22Rv1 (cell line): ENCODE data around the gene DPEP1.

Source experiments
- ZFX ChIP-seq: fragments of 450-650 bp; IDR thresholded peaks from 2 replicates; pipeline ENCODE4 v1.6.1; 2017; ENCODE audit warnings: antibody characterized with exemption, borderline replicate concordance
- TF ChIP-seq, protein P1 (sequence below): fragments of 450-650 bp; IDR thresholded peaks from 2 replicates; pipeline ENCODE4 v1.5.1; 2017; ENCODE audit warnings: mild to moderate bottlenecking

DNA sequence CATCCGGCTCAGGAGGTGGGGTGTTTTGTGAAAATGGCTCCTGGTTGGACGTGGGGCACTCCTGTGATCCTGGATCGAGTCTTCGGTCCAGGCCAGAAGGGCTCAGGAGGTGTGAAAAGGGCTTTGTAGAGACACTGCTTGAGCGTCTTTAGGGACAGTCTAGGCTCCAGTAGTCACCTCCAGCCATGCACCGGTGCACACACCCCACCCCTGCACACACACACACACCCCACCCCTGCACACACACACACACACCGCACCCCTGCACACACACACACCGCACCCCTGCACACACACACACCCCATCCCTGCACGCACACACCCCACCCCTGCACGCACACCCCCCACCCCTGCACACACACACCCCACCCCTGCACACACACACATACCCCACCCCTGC is 25.0 kb downstream of the DPEP1 start:
- TF ChIP-seq, protein P1, sequence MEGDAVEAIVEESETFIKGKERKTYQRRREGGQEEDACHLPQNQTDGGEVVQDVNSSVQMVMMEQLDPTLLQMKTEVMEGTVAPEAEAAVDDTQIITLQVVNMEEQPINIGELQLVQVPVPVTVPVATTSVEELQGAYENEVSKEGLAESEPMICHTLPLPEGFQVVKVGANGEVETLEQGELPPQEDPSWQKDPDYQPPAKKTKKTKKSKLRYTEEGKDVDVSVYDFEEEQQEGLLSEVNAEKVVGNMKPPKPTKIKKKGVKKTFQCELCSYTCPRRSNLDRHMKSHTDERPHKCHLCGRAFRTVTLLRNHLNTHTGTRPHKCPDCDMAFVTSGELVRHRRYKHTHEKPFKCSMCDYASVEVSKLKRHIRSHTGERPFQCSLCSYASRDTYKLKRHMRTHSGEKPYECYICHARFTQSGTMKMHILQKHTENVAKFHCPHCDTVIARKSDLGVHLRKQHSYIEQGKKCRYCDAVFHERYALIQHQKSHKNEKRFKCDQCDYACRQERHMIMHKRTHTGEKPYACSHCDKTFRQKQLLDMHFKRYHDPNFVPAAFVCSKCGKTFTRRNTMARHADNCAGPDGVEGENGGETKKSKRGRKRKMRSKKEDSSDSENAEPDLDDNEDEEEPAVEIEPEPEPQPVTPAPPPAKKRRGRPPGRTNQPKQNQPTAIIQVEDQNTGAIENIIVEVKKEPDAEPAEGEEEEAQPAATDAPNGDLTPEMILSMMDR, result no peak
- TF ChIP-seq ZFX, result no peak
